D721Med (cell line): ENCODE results near the gene TVP23A.
"Not testable (repeated sequence)": the region's sequence is repeated elsewhere in the genome, so short reads cannot be mapped to it uniquely, and the experiment has no call there.

Experiments used
- DNase-seq: peaks from one replicate; pipeline ENCODE4 v3.0.0; 2011; ENCODE audit warnings: low spot score; ENCODE audit not compliant: insufficient read length
- FAIRE-seq: peaks from 2 replicates; lab custom pipeline; 2011; peaks lifted over from hg19 to GRCh38; lab: Jason Lieb, UNC
- TF ChIP-seq, protein P1 (sequence below): IDR thresholded peaks from 2 replicates; pipeline ENCODE4 v1.5.1; 2012; ENCODE audit warnings: mild to moderate bottlenecking, control low read depth; ENCODE audit not compliant: insufficient read depth; ENCODE audit errors: missing control alignments

The TVP23A gene

DNA sequence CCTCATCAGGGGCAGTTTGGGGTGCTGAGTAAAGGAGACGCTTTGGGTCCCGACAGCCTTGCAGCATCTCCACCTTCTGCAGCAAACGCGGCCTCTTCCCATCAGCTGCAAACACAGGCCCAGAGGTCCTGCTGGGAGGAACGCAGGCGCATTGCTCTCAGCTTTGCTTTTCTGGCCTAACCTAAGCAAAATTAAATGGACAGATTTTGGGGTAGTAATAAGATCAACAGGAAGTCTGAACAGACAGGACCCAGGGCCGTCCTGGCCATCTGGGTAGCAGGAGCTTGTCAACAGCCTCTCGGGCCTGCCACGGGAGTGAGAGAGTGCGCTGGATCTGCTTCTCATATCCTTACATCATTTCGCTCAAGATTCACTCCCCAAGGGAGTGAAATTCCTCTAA is 67.8 kb downstream of the TVP23A start:
- DNase-seq (no peak), FAIRE-seq (no peak)
- TF ChIP-seq, protein P1, sequence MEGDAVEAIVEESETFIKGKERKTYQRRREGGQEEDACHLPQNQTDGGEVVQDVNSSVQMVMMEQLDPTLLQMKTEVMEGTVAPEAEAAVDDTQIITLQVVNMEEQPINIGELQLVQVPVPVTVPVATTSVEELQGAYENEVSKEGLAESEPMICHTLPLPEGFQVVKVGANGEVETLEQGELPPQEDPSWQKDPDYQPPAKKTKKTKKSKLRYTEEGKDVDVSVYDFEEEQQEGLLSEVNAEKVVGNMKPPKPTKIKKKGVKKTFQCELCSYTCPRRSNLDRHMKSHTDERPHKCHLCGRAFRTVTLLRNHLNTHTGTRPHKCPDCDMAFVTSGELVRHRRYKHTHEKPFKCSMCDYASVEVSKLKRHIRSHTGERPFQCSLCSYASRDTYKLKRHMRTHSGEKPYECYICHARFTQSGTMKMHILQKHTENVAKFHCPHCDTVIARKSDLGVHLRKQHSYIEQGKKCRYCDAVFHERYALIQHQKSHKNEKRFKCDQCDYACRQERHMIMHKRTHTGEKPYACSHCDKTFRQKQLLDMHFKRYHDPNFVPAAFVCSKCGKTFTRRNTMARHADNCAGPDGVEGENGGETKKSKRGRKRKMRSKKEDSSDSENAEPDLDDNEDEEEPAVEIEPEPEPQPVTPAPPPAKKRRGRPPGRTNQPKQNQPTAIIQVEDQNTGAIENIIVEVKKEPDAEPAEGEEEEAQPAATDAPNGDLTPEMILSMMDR = no peak

DNA sequence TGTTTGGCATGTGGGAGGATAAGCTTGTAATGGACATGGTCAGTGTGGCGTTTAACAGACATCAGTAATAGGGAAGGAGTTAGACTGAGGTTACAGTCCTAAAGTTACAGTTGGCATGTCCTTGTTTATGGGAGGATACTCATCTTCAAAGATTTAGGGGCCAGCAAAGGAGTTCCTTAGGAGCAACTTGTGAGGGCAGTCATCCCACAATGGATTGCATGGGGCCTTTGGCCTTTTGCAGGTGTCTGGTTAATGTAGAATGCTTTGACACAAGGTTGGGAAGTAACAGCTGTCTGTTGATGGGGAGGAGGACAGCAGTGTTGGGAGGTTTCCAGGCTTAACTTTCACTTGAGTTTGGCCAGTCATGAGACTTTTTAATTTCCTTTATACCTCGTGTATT is 72.8 kb downstream of the TVP23A start:
- DNase-seq (no peak), FAIRE-seq (no peak)
- TF ChIP-seq, protein P1 = no peak

DNA sequence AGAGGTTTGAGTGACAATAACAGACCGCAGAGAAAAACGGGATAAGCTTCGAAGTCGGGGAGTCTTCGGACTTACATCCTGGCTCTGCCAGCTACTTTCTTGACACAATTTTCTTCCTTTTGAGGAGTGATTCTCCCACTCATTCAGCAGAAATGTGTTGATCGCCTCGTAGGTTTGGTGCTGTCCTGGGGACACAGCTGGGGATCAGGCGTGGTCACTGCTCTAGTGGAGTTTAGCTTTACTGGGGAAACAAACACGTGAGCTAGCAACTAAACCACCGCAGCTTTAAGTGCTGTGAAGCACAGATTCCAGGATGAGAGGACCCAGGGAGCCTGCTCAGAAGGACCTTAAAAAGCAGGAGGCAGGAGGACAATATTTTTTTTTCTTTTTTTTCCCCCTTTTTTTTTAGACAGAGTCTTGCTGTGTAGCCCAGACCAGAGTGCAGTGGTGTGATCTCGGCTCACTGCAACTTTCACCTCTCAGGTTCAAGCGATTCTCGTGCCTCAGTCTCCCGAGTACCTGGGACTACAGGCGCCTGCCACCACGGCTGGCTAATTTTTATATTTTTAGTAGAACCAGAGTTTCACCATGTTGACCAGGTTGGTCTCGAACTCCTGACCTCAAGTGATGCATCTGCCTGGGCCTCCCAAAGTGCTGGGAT is 74.1 kb downstream of the TVP23A start:
- TF ChIP-seq, protein P1 = no peak
- FAIRE-seq = no peak
- no peak for DNase-seq

DNA sequence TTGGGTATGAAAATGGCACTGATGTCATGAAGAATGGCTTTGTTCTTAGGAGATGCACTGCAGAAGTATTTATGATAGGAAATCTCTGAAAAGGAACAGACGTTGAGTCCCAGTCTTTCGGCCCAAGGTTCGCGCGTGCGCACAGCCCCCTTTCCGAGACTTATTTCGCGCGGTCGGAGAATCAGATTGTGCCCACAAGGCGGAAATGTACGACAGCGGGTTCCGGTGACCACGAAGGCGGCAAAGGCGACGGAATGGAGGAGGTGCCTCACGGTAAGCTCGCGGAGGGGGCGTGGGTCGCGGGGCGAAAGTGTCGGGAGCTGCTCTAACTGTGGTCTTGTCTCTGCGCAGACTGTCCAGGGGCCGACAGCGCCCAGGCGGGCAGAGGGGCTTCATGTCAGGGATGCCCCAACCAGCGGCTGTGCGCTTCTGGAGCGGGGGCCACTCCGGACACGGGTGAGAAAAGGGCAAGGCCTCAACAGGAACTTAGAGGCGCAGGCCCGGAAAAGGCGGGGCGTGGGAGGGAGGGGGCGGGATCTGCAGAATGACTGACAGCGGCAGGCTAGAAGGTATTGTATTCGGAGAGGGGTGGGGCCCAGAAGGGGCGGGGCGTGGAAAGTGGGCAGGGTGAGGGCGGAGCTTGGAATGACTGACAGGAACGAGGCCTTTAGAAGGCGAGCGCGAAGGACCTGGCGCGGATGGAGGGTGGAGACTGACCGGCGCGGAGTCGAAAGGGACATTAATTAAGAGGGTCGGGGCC is 74.8 kb downstream of the TVP23A start, which contains the start of gene NUBP1:
TSS of gene NUBP1 (plus strand) at position 233 of the 760 bp plus-strand sequence. CDS start at position 255, 22 bp downstream.
- DNase-seq (peak; percentile 72), FAIRE-seq (no peak)
- TF ChIP-seq, protein P1 = no peak

DNA sequence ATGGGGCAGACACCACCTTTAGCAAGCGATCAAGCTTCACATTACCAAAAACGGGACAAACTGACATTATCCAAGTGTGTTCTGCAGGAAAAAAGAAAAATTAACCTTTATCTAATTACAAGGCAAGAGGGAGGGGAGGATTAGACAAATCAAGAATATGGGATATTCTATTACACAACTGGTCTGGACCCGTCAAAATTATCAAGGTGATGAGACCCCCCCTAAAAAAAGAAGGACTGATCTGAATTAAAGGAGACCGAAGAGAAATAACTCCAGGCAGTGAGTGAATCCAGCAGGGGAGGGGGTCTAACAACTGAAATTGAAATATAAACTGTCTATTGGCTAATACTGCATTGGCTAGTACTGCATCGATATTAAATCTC is 75.4 kb downstream of the TVP23A start:
- no peak for FAIRE-seq

DNA sequence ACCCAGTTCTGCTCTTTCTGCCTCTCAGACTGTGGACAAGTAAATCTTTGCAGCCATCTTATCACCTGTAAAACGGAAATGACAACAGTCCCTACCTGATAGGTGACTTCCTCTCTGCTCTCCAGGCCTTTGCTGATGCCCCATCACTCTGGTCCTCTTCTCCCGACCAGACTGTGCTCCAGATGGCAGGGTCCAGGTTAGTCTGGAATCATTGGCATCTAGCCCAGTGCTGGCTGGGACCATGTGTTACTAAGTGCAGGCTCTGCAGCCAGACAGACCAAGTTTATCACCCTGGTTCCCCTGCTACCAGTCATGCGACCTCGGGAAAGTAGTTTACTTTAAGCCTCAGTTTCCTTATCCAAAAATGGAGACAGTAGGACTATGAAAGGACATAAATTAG is 76.8 kb downstream of the TVP23A start:
- no peak for FAIRE-seq
- DNase-seq = no peak
- TF ChIP-seq, protein P1 = no peak

More for the DNA sequence above, 75.4 kb downstream of the TVP23A start:
- DNase-seq = no peak
- TF ChIP-seq, protein P1 = no peak

DNA sequence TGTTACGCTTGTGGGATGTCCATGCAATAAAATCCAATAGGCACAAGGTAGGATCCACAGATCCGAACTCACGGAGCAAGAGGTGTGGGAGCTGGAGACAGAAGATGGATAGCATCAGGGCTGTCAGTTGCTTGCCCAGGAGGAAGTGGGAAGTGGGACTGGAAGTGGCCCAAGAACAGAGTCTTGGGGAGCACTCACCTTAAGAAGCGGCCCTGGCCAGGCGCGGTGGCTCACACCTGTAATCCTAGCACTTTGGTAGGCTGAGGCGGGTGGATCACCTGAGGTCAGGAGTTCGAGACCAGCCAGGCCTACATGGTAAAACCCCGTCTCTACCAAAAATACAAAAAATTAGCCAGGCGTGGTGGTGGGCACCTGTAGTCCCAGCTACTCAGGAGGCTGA is 77.3 kb downstream of the TVP23A start:
- not testable (repeated sequence) for FAIRE-seq, DNase-seq
